Prostate gland (tissue), 2 donors: Measurements from ENCODE around the gene SLFN12.

Experiments
- POLR2A ChIP-seq: fragments of 450-650 bp; IDR thresholded peaks from one replicate; pipeline ENCODE4 v1.6.1; 2016; ENCODE audit warnings: antibody characterized with exemption, mild to moderate bottlenecking
- TF ChIP-seq, protein P1 (sequence below), 4 experiments: fragments of 200-600 bp in 2 of 4; fragments of 450-650 bp in 2 of 4; sonication (generic) in 2 of 4; IDR thresholded peaks; 1 replicate in 3 of 4; 2 replicates in 1 of 4; pipeline ENCODE4 v1.5.1; 2016 to 2019; ENCODE audit warnings: antibody characterized with exemption in 4 of 4, mild to moderate bottlenecking in 2 of 4, moderate library complexity in 2 of 4

DNA sequence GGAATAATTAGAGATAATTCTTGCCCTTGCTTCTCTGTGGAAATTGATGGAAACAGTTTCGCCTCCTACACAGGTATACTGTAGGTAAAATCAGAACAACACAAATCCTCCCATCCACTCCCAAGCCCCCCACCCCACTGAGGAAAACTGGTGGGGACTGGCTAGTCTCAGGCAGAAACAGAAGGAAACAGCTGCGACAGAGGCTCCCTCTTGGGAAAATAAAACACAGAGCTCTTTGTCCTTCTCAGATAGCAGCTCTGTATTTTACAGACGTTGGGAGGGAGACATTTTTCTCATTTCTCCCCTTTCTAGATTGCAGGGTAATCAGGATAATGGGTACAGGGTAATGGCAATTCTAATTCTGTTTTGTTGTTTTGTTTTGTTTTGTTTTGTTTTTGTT lies 15.2 kb upstream of the SLFN12 start:
- no peak for TF ChIP-seq POLR2A
- TF ChIP-seq, protein P1, sequence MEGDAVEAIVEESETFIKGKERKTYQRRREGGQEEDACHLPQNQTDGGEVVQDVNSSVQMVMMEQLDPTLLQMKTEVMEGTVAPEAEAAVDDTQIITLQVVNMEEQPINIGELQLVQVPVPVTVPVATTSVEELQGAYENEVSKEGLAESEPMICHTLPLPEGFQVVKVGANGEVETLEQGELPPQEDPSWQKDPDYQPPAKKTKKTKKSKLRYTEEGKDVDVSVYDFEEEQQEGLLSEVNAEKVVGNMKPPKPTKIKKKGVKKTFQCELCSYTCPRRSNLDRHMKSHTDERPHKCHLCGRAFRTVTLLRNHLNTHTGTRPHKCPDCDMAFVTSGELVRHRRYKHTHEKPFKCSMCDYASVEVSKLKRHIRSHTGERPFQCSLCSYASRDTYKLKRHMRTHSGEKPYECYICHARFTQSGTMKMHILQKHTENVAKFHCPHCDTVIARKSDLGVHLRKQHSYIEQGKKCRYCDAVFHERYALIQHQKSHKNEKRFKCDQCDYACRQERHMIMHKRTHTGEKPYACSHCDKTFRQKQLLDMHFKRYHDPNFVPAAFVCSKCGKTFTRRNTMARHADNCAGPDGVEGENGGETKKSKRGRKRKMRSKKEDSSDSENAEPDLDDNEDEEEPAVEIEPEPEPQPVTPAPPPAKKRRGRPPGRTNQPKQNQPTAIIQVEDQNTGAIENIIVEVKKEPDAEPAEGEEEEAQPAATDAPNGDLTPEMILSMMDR (IDR thresholded peaks at IDR 0.05), result no peak
